ENCODE results near the gene PIGM.

- TF ChIP-seq POLR2AphosphoS5 (IDR thresholded peaks at IDR 0.05) = no peak
- TF ChIP-seq POLR2A (IDR thresholded peaks at IDR 0.05) = no peak
- TF ChIP-seq CTCF (IDR thresholded peaks at IDR 0.05) = no peak
Observed at GRCh38 chr1:160040476-160040875, 8.7 kb upstream of the PIGM start.
